Activated T-cell treated with anti-CD3 and anti-CD28 coated beads for 1 hour (primary cell): ENCODE results near the gene XYLT2.
"Not testable (repeated sequence)": the region's sequence is repeated elsewhere in the genome, so short reads cannot be mapped to it uniquely, and the experiment has no call there.

Experiments
- DNase-seq: peaks from one replicate; pipeline ENCODE4 v3.0.0-alpha.2; 2020; ENCODE audit warnings: low read depth

Gene XYLT2

GRCh38 chr17:50345432-50346312 is at the start of gene XYLT2:
Gene XYLT2 (plus strand): TSS chr17:50346126. CDS start chr17:50346141, 15 bp downstream.
- DNase-seq = peak; percentile 90

DNA sequence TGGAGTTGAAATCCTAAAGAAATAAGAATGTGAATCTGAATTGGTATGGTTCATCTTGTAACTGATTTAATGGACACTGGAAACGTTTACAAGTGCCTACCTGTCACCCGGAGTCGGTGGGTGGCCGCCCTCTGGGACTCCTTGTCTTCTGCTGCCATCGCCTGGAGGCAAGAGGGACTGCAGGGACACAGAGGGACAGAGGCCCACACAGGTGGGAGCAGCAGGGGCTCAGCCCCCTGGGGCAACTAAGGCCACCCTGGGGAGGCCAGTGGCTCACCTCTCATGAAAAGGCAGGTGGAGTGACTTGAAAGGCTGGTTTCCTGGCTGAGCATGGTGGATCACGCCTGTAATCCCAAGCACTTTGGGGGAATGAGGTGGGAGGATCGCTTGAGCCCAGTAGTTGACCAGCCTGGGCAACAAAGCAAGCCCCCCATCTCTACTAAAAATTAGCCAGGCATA is 48.5 kb upstream of the XYLT2 start:
- peak; percentile 75 for DNase-seq

GRCh38 chr17:50298018-50298417 is 47.9 kb upstream of the XYLT2 start:
- no peak for DNase-seq

- no peak for DNase-seq
These were observed 46.1 kb upstream of the XYLT2 start for GRCh38 chr17:50299776-50300175.

GRCh38 chr17:50300824-50301223 is 45.1 kb upstream of the XYLT2 start:
- DNase-seq = not testable (repeated sequence)

DNA sequence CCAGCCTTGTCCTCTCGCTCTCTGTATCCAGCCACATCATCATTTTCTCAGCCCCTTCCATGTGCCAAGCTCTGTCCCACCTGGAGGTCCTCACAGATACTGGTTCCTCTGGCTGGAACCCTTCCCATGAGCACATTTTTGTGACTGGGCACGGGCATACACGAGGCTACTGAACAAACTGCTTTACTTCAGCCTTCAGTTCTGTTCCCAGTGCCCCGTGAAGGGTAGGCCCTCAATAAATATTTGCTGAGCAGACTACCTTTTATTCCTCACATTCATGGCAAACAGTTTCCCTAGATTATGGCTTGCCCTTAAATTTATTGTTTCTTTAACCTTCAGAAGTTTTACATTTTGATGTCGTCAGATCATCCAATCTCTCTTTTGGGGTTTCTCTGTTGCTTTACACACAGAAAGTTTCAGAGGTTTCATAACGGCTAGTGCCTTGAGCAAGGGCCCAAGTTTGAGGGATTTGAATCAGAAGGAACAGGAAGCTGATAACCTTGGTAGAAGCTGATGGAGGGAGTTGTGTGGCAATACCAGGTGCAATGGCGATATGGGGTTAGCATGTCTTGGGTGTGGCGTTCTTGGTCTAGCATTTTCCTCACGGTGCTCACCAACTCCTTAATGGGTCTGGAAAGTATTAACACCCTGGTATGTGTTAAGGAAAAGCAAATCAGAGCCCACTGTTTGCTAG is 43.9 kb upstream of the XYLT2 start:
- DNase-seq = no peak

DNA sequence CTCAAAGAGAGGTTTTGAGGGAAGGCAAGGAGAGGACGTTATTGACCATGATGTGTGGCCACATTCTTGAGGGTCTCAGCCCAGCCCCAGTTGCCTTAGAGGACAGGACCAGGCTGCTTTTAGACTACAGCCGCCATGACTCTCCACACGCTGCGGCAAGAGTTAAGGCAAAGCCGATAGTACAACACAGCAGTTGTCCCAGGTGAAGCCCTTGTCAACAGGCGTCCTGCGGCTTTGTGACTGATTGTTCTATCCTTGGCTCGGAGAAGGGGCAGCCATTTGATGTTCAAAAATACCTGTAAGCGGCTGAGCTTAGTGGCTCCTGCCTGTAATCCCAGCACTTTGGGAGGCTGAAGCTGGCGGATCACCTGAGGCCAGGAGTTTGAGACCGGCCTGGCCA is 42.9 kb upstream of the XYLT2 start:
- DNase-seq = no peak

- DNase-seq = no peak
These were observed 42.3 kb upstream of the XYLT2 start for GRCh38 chr17:50303596-50303995.

DNA sequence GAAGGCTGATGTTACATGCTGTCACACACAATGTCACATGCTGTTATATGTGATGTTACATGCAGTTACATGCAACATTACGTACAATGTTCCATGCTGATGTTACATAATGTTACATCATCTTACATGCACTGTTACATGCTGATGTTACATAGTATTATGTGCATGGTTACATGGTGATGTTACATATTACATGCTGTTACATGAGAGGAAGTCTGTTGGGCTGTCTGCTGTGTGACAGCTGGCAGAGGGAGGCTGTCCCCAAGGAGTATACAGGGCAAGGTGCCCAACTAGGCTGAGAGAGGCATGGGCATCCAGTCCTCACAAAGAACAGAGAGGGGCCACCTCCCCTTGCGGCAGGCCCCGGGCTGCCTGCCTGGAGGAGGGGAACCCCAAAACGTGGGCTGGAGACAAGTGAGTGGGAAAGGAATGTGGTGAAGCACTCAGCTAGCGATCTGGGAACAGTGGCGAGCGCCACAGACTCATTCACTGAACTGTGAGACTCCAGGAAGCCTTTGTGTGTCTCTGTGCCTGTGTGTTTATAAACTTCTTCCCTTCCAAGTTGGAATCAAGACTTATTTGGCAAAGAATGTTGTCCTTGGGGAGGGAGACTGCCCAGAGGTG is 41.0 kb upstream of the XYLT2 start:
- DNase-seq = no peak

GRCh38 chr17:50307654-50308053 is 38.3 kb upstream of the XYLT2 start:
- no peak for DNase-seq

DNA sequence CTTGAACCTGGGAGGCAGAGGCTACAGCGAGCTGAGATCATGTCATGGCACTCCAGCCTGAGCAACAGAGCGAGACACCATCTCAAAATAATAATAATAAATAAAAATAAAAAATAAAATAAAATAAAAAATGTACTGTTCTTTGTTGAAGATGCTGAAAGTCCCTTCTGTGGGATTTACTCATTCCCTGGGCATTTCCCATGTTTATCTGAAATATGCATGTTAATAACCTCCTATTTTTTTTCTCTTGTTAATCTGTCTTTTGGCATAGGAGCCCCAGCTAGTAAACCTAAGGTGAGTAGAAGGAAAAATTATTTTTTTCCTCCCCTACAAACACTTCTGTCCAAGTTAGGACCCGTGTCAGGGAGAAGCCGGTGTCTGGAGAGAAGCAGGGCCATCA is 37.3 kb upstream of the XYLT2 start:
- no peak for DNase-seq

DNA sequence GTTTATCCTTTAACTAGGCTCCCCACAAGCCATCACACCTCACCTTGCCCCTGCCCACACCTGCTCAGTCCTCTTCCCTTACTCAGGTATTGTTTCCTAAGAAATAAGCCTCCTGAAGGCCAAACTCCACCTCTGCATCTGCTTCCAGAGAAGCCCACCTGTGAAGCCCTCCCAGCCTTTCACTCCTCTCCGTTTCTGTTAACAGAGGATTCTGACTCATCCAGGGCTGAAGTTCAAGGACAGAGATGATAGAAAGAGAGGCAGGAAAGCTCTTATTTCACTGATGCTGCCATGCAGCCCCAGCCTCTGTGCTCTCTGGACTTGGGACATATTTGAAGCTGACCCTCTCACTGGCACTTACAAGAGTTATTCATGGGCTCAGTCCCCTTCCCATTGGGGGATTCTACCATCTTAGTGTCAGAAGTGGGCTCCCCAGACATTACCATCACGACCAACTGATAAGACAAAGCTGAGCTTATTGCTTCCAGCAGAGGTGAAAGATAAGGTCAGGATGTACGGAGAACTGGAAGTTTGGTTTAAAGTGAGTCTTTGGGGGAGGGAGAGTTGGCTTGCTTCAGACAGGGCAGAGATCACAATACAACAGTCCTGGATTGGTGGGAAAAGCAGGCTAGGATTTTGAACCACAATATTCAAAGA is 35.3 kb upstream of the XYLT2 start:
- no peak for DNase-seq

DNA sequence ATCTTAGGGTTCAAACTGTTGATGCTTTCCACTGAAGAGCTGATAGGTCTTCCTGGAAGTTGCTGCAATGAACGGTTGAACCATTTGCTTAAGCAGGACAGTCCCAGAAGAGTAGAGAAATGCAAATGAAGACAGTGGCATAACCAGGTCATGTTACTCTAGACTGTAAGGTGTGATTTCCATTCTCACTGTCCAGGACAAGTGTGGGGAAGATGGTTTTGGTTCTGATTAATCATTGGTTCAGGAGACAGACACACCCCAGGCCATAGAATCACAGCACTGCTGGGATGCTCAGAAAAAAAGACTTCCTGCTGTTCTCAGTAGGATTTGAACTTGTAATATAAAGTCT is 34.8 kb upstream of the XYLT2 start:
- no peak for DNase-seq

GRCh38 chr17:50311483-50311882 is 34.4 kb upstream of the XYLT2 start:
- DNase-seq = no peak

DNA sequence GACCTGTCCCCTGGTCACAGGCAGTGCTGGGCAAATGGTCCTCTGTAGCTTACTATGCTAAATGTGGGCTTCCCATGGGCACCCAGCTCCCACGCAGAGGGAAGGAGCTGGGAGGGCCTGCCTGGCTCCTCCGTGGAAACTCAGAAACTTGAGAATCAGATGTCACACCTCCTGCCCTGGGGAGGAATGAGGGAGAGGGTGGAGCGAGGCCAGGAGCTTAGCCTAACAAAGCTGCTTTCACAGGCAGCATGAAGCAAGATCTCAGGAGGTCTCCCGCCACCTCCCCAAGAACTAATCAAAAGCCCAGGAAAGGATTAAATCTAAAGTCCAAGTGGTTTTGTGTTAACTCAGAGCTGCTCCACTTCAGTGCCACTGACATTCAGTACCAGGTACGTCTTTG is 33.6 kb upstream of the XYLT2 start:
- no peak for DNase-seq

DNA sequence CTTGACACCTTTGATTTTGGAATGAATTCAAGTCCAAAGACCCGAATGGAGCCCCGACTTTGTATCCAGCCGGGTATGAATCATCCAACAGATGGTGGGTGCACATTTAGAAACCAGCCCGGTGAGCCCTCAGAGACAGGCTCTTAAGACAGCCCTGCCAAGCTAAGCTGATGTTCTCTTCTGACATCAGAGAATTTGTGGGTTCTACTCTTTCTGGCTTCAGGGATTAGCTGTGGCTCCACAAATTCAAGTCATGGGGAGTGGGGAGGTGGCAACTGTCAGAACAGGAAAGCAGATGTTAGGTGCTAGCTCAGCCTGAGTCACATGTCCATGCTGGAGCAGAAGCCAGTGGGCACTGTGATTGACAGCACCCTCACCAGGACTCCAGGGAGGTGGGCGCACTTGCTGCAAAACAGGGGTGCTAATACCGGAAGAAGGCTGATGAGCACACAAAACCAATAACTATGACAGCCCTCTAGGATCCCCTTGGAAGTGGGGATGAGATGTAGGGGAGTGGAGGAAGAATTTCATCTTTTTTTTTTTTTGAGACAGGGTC is 31.4 kb upstream of the XYLT2 start:
- DNase-seq = no peak

DNA sequence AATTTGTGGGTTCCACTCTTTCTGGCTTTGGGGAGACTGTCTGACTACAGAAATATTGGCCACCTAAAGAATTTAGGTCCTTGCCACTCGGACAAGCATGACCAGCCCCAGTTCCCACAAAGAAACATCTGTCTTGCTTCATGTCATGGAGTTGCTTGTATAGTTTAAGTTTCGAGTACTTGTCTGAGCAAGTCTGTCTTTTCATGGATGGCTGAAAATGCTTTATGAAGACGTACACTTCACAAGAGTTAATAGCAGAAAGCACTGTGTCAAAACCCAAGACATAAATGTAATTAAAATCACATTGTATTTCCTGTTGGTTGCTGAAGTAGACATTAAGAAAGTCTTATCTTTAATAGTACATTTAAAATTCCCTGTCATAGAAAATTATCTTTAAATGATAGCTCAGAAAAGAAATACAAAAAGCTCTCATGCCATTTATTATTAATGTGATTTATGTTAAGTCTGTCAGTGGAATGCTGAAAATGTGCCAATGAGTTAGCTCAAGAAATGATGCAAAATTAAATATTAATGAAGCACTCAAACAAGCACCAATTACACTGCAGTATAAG is 29.8 kb upstream of the XYLT2 start:
- DNase-seq = no peak

- not testable (repeated sequence) for DNase-seq
These were observed 29.3 kb upstream of the XYLT2 start for GRCh38 chr17:50316660-50317059.

GRCh38 chr17:50317121-50317520 is 28.8 kb upstream of the XYLT2 start:
- no peak for DNase-seq

DNA sequence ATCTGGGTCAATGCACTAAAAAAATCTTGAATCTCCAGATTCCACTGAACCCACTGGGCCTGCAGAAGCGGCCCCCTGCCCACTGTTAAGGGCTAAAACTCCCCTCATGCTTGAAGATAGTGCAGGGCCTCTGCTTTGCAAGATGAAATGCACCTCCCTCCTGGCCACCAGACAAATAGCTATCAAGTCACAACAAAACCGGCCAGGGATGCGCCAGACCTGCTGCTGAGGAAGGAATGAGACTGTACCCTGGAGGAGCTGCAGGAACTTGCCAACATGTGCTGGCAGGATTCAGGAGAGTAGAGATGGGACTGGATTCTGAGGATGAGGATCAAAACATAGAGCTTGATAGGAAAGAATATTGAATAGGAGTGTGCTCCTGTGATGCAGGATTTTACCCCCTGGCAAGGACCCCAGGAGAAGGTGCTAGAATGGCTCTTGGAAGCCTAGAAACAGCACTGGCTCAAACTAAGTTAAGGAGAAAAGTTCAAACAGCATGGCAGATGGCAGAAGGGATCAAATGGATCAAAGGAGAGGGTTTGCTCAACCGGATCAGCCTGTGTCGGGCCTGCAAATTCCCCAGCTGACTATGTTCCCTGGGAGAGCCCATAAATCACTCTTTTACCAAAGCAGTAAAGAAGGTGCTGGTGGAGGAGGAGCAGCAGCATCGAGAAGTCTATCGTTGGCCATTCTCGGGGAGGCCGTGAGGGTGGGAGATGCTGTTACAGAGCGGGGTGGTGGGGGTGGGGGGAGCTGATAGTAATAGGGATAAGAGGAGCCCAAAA is 27.2 kb upstream of the XYLT2 start:
- no peak for DNase-seq
